ENCODE data around the gene CCDC12.
"Not testable (repeated sequence)": the region's sequence is repeated elsewhere in the genome, so short reads cannot be mapped to it uniquely, and the experiment has no call there.

Gene CCDC12

GRCh38 chr3:46970391-46971091, 6.0 kb downstream of the CCDC12 start:
- H3K4me3 ChIP-seq (ENCODE audit: low read depth in 1 of 5, low read length in 5 of 5), result peak overlapping the region in 1 of 5 donors; percentile 19
- peaks cover 0 to 9% (median 5%) of the 10 kb centered on the region in 5 donors for H3K36me3 ChIP-seq (ENCODE audit: control insufficient read depth in 5 of 5, insufficient read depth in 5 of 5, low read length in 5 of 5)
- H3K27ac ChIP-seq (ENCODE audit: low read depth, low read length), result peak overlapping the region; percentile 14
- H3K4me1 ChIP-seq (ENCODE audit: control insufficient read depth in 5 of 5, insufficient read depth in 5 of 5, low read length in 5 of 5), result peaks cover 24 to 73% (median 59%) of the 10 kb centered on the region in 5 donors
- H3K27me3 ChIP-seq (ENCODE audit: control insufficient read depth in 5 of 5, insufficient read depth in 4 of 5, low read length in 5 of 5), result no peaks in the 10 kb centered on the region
- H3K9ac ChIP-seq (ENCODE audit: low read length in 5 of 5), result no peak overlapping the region
- no peaks in the 10 kb centered on the region for H3K9me3 ChIP-seq (ENCODE audit: control insufficient read depth in 5 of 5, low read length in 5 of 5)

- H3K4me1 ChIP-seq (ENCODE audit: control insufficient read depth in 5 of 5, insufficient read depth in 5 of 5, low read length in 5 of 5), result peaks cover 18 to 64% (median 54%) of the 10 kb centered on the region in 5 donors
- H3K9ac ChIP-seq (ENCODE audit: low read length in 5 of 5), result peak overlapping the region in 1 of 5 donors; percentile 56
These were observed 7.6 kb downstream of the CCDC12 start for GRCh38 chr3:46968783-46969428.

GRCh38 chr3:46966811-46967210, 9.7 kb downstream of the CCDC12 start:
- H3K36me3 ChIP-seq (ENCODE audit: control insufficient read depth in 5 of 5, insufficient read depth in 5 of 5, low read length in 5 of 5), result peaks cover 4 to 13% (median 8%) of the 10 kb centered on the region in 5 donors
- H3K9me3 ChIP-seq (ENCODE audit: control insufficient read depth in 5 of 5, low read length in 5 of 5), result no peaks in the 10 kb centered on the region
- peak overlapping the region in 1 of 5 donors; percentile 7 for H3K9ac ChIP-seq (ENCODE audit: low read length in 5 of 5)
- H3K4me3 ChIP-seq (ENCODE audit: low read depth in 1 of 5, low read length in 5 of 5), result no peak overlapping the region
- H3K4me1 ChIP-seq (ENCODE audit: control insufficient read depth in 5 of 5, insufficient read depth in 5 of 5, low read length in 5 of 5), result peaks cover 18 to 61% (median 49%) of the 10 kb centered on the region in 5 donors
- H3K27ac ChIP-seq (ENCODE audit: low read depth, low read length), result no peak overlapping the region
- no peaks in the 10 kb centered on the region for H3K27me3 ChIP-seq (ENCODE audit: control insufficient read depth in 5 of 5, insufficient read depth in 4 of 5, low read length in 5 of 5)

More at GRCh38 chr3:46968783-46969428, 7.6 kb downstream of the CCDC12 start:
- H3K4me3 ChIP-seq (ENCODE audit: low read depth in 1 of 5, low read length in 5 of 5), result no peak overlapping the region
- H3K27me3 ChIP-seq (ENCODE audit: control insufficient read depth in 5 of 5, insufficient read depth in 4 of 5, low read length in 5 of 5), result no peaks in the 10 kb centered on the region
- no peaks in the 10 kb centered on the region for H3K9me3 ChIP-seq (ENCODE audit: control insufficient read depth in 5 of 5, low read length in 5 of 5)
- H3K27ac ChIP-seq (ENCODE audit: low read depth, low read length), result no peak overlapping the region
- peaks cover 0 to 13% (median 7%) of the 10 kb centered on the region in 5 donors for H3K36me3 ChIP-seq (ENCODE audit: control insufficient read depth in 5 of 5, insufficient read depth in 5 of 5, low read length in 5 of 5)

GRCh38 chr3:46965151-46965550, 11.4 kb downstream of the CCDC12 start:
- Histone ChIP-seq H3K4me3 (ENCODE audit: low read depth in 1 of 5, low read length in 5 of 5) (no peak overlapping the region), H3K27ac (ENCODE audit: low read depth, low read length) (no peak overlapping the region), H3K4me1 (ENCODE audit: control insufficient read depth in 5 of 5, insufficient read depth in 5 of 5, low read length in 5 of 5) (peaks cover 9 to 61% (median 48%) of the 10 kb centered on the region in 5 donors)

GRCh38 chr3:46964038-46964590, 12.4 kb downstream of the CCDC12 start:
- H3K9me3 ChIP-seq (ENCODE audit: control insufficient read depth in 5 of 5, low read length in 5 of 5); H3K4me3 ChIP-seq (ENCODE audit: low read depth in 1 of 5, low read length in 5 of 5); H3K27ac ChIP-seq (ENCODE audit: low read depth, low read length); H3K9ac ChIP-seq (ENCODE audit: low read length in 5 of 5); H3K27me3 ChIP-seq (ENCODE audit: control insufficient read depth in 5 of 5, insufficient read depth in 4 of 5, low read length in 5 of 5): not testable (repeated sequence)
- H3K4me1 ChIP-seq (ENCODE audit: control insufficient read depth in 5 of 5, insufficient read depth in 5 of 5, low read length in 5 of 5), result peaks cover 13 to 61% (median 50%) of the 10 kb centered on the region in 5 donors
- H3K36me3 ChIP-seq (ENCODE audit: control insufficient read depth in 5 of 5, insufficient read depth in 5 of 5, low read length in 5 of 5), result peaks cover 4 to 11% (median 6%) of the 10 kb centered on the region in 5 donors

More at GRCh38 chr3:46965151-46965550, 11.4 kb downstream of the CCDC12 start:
- Histone ChIP-seq H3K27me3 (ENCODE audit: control insufficient read depth in 5 of 5, insufficient read depth in 4 of 5, low read length in 5 of 5) (no peaks in the 10 kb centered on the region), H3K9me3 (ENCODE audit: control insufficient read depth in 5 of 5, low read length in 5 of 5) (no peaks in the 10 kb centered on the region), H3K36me3 (ENCODE audit: control insufficient read depth in 5 of 5, insufficient read depth in 5 of 5, low read length in 5 of 5) (peaks cover 4 to 9% (median 8%) of the 10 kb centered on the region in 5 donors), H3K9ac (ENCODE audit: low read length in 5 of 5) (peak overlapping the region in 3 of 5 donors; percentile 25 to 58 (median 43))

GRCh38 chr3:46962990-46963389, 13.6 kb downstream of the CCDC12 start:
- no peaks in the 10 kb centered on the region for H3K9me3 ChIP-seq (ENCODE audit: control insufficient read depth in 5 of 5, low read length in 5 of 5)
- no peak overlapping the region for H3K4me3 ChIP-seq (ENCODE audit: low read depth in 1 of 5, low read length in 5 of 5)
- H3K36me3 ChIP-seq (ENCODE audit: control insufficient read depth in 5 of 5, insufficient read depth in 5 of 5, low read length in 5 of 5), result peaks cover 4 to 11% (median 8%) of the 10 kb centered on the region in 5 donors
- H3K27me3 ChIP-seq (ENCODE audit: control insufficient read depth in 5 of 5, insufficient read depth in 4 of 5, low read length in 5 of 5), result no peaks in the 10 kb centered on the region
- H3K4me1 ChIP-seq (ENCODE audit: control insufficient read depth in 5 of 5, insufficient read depth in 5 of 5, low read length in 5 of 5), result peaks cover 7 to 61% (median 46%) of the 10 kb centered on the region in 5 donors
- no peak overlapping the region for H3K9ac ChIP-seq (ENCODE audit: low read length in 5 of 5)
- no peak overlapping the region for H3K27ac ChIP-seq (ENCODE audit: low read depth, low read length)

- Histone ChIP-seq H3K9me3 (ENCODE audit: control insufficient read depth in 5 of 5, low read length in 5 of 5) (no peaks in the 10 kb centered on the region), H3K27ac (ENCODE audit: low read depth, low read length) (no peak overlapping the region), H3K4me3 (ENCODE audit: low read depth in 1 of 5, low read length in 5 of 5) (no peak overlapping the region), H3K36me3 (ENCODE audit: control insufficient read depth in 5 of 5, insufficient read depth in 5 of 5, low read length in 5 of 5) (peaks cover 4 to 11% (median 8%) of the 10 kb centered on the region in 5 donors), H3K27me3 (ENCODE audit: control insufficient read depth in 5 of 5, insufficient read depth in 4 of 5, low read length in 5 of 5) (no peaks in the 10 kb centered on the region), H3K4me1 (ENCODE audit: control insufficient read depth in 5 of 5, insufficient read depth in 5 of 5, low read length in 5 of 5) (peaks cover 7 to 63% (median 45%) of the 10 kb centered on the region in 5 donors), H3K9ac (ENCODE audit: low read length in 5 of 5) (no peak overlapping the region)
These were observed 14.1 kb downstream of the CCDC12 start for GRCh38 chr3:46962427-46962826.

GRCh38 chr3:46960835-46961234, 15.7 kb downstream of the CCDC12 start:
- Histone ChIP-seq H3K9ac (ENCODE audit: low read length in 5 of 5) (peak overlapping the region in 2 of 5 donors; percentile 6 to 45), H3K27ac (ENCODE audit: low read depth, low read length) (peak overlapping the region; percentile 55), H3K36me3 (ENCODE audit: control insufficient read depth in 5 of 5, insufficient read depth in 5 of 5, low read length in 5 of 5) (peaks cover 4 to 10% (median 7%) of the 10 kb centered on the region in 5 donors), H3K4me3 (ENCODE audit: low read depth in 1 of 5, low read length in 5 of 5) (no peak overlapping the region), H3K27me3 (ENCODE audit: control insufficient read depth in 5 of 5, insufficient read depth in 4 of 5, low read length in 5 of 5) (no peaks in the 10 kb centered on the region), H3K9me3 (ENCODE audit: control insufficient read depth in 5 of 5, low read length in 5 of 5) (no peaks in the 10 kb centered on the region), H3K4me1 (ENCODE audit: control insufficient read depth in 5 of 5, insufficient read depth in 5 of 5, low read length in 5 of 5) (peaks cover 7 to 68% (median 45%) of the 10 kb centered on the region in 5 donors)

GRCh38 chr3:46960081-46960701, 16.4 kb downstream of the CCDC12 start:
- Histone ChIP-seq H3K4me3 (ENCODE audit: low read depth in 1 of 5, low read length in 5 of 5) (no peak overlapping the region), H3K27ac (ENCODE audit: low read depth, low read length) (peak overlapping the region; percentile 55), H3K9me3 (ENCODE audit: control insufficient read depth in 5 of 5, low read length in 5 of 5) (no peaks in the 10 kb centered on the region), H3K9ac (ENCODE audit: low read length in 5 of 5) (peak overlapping the region in 2 of 5 donors; percentile 6 to 45), H3K27me3 (ENCODE audit: control insufficient read depth in 5 of 5, insufficient read depth in 4 of 5, low read length in 5 of 5) (no peaks in the 10 kb centered on the region), H3K4me1 (ENCODE audit: control insufficient read depth in 5 of 5, insufficient read depth in 5 of 5, low read length in 5 of 5) (peaks cover 9 to 68% (median 43%) of the 10 kb centered on the region in 5 donors), H3K36me3 (ENCODE audit: control insufficient read depth in 5 of 5, insufficient read depth in 5 of 5, low read length in 5 of 5) (peaks cover 0 to 4% (median 4%) of the 10 kb centered on the region in 5 donors)

Data from subcutaneous abdominal adipose tissue (tissue), 5 donors.